SH-SY5Y (cell line): ENCODE data around the gene EPB41L3.

Source experiments
- GATA2 ChIP-seq: IDR thresholded peaks from 2 replicates; pipeline ENCODE4 v1.6.1; 2011; ENCODE audit warnings: mild to moderate bottlenecking, low read depth, low read length
- GATA3 ChIP-seq: IDR thresholded peaks from 2 replicates; pipeline ENCODE4 v1.6.1; 2011; ENCODE audit warnings: low read depth, mild to moderate bottlenecking, low read length, moderate library complexity

DNA sequence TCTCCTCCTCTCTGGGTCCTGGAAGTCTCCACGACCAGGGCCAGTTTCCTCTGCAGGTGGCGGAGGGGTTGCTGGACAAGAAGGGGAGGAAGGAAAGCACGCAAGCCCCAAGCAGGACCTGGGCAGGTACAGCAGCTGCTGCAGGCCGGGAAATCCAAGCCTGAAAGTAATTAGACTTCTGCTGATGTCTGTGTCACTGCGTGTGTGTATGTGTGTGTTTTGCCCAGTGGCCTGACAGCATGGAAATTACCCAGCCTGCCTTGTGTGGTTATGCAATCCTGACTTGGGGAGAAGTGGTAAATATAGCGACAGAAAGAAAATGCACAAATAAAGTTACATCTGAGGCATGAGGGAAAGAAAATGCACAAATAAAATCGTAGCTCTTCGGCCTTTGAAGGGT lies 126.5 kb downstream of the EPB41L3 start:
- TF ChIP-seq GATA2 (no peak), GATA3 (no peak)
